IPS-NIHi7 (cell line): Measurements from ENCODE around the gene CRLF1.
A peak's percentile ranks its signal among the peaks of the same experiment; 100 is the strongest.
"Not testable (repeated sequence)": the region's sequence is repeated elsewhere in the genome, so short reads cannot be mapped to it uniquely, and the experiment has no call there.

Source experiments
- DNase-seq: peaks from one replicate; pipeline ENCODE4 v3.0.0; 2012; ENCODE audit warnings: mixed read lengths; ENCODE audit errors: extremely low spot score

The CRLF1 gene

DNA sequence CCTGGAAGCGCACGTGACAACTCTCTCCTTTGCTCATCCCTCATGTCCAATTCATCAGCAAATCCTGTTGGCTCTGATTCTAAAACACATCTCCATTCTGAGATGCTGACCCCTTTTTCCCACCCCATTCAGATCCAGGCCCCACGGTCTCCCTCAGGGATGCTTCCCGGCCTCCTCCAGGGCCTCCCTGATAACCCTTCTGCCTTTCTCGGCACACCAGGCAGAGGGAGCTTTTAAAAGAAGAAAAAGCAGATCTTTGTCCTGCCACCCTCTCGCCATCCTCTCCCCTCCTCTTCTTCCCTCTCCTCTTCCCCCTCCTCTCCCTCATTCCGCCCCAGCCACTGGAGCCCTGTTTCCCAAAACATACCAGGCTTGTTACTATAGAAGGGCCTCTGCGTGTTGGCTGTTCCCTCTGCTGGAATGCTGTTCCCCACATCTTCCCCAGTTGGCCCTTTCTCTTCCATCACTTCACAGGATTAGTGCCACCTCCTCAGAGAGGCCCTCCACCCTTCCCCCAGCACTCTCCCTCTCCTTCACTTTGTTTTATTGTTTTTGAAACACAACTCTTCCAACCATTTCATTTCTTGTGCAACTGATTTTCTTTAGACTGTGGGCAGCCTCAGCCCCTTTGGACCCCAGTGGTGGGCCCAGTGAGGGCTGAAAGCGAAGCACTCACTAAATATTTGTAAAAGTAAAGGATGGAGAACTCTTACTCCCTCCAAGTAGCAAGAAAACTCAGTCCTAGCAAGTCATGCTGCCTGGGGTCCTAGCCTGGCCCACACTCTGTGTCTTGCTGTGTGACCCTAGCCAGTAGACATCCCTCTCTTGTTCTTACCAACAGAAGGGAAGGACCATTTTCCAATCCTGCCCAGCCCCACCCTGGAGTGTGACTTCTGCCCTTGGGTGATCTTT is 2.5 kb upstream of the CRLF1 start:
- DNase-seq: no peak

DNA sequence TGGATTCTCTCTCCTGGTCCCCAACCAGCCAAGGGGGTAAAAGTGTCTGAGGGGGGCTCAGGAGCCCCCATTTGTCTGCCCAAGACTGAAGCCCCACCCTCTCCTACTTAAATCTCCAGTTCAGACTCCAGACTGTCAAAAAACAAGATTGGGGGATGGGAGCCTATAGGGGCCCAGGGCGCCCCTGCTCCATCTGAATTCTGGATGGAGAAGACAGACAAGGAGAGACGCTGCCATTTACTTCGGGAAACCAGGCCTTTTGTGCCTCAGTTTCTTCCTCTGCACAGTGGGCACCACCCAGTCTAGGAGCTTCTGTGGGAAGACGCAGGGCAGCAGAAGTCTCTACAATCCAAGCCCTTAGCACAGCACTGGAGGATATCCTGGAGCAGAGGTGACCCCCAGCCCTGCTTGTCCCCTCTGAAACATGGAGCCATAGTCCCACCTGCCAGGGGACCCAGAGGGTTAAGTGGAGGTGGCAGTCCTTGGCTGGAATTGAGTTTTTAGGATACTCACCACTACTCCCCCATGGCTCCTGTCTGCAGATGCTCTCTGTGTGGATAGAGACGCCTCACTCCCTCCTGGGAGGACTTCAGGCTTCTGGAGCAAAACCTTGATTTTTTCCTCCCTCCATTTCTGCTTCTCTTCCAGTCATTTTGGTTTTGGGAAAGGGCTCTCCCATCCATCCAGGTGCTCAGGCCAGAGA is 1.7 kb upstream of the CRLF1 start:
- DNase-seq: no peak

DNA sequence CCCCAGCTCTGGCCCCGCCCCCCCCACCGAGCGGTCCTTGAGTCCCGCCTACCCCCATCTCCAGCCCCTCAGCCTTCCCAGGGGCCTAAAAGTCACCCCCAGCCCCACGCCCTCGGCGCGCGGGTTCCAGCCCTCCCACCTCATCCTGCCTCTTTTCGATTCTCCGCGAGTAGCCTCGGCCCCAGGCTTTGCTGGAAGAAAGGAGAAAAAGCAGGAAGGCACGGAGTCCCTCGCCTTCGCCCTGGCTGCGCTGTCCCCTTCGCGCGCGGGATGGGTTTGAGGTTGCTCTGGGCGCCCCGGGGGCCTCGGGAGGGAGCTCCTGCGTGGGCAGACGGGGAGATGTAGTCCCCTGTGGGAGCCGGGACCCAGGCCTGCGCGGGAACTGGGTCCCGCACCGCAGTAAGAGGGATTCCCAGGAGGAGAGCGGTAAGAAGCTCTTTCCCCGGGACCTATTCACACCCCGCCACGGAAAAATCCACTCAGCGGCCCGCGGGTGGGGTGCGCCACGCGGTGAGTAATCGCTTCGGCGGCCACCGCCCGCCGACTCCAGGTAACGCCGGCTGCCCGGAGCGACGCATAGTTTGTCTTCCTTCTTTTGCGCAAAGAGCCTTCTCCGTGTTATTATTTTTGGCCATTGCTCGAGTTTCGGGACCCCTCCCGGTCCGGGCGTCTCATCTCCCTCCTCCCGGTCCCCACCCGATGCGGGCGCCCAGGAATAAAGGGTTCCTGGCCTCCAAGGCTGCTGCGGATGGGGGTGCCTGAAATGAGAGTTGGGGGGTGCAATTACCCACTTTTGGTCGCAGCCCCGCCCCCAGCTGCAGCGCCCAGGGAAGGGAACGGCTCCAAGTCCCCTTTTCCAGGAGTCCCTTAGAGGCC is 865 bp upstream of the CRLF1 start:
- DNase-seq: no peak

DNA sequence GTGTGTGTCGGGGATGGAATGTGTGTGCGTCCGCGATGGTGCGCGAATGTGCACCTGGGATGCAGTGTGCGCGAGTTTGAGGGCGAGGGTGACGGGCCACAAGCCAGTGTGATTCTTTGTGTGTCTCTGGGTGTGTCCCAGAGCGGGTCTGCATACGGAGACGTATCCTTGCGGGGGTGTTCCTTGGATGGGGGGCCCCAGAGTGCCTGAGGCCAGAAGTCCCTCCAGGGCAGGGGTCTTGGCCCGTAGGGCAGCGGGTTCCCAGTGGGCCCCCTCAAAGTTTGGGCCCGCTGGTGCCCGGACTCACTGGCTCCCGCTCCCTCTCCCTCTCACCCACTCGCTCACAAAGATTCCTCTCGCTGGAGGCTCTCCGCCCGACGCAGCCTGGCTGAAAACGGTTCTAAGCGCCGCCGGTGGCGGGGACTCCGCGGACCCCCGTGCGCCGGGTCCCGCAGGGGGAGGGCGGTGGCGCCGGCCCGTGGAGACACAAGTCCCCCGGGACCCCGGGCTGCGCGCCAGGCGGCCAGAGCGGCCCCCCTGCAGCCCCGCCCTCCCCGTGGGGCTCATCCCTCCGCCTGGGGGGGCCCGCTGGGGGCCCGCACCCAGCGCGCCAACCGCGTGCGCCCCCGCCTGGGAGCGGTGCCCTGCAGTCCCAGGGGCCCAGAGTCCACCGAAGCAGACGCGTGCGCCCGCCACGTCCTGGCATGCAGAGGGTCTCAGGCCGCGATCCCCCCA is 886 bp downstream of the CRLF1 start:
- no peak for DNase-seq

DNA sequence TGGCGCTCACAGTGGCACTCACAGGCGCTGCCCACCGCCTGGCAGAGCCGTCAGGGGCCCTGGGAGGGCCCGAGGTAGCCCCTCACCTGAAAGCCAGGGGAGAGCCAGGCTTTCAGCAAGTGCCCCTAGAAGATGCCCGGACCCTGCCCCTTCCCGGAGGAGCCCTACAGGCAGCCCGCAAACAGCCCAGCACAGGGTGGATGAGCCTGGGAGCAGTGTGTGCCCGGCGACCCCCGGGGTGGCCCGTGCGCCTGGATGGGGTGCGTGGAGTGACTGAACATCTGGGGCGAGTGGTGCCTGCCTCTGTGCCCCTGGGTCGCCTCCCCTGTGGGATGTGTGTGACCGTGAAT is 1.4 kb downstream of the CRLF1 start:
- no peak for DNase-seq

DNA sequence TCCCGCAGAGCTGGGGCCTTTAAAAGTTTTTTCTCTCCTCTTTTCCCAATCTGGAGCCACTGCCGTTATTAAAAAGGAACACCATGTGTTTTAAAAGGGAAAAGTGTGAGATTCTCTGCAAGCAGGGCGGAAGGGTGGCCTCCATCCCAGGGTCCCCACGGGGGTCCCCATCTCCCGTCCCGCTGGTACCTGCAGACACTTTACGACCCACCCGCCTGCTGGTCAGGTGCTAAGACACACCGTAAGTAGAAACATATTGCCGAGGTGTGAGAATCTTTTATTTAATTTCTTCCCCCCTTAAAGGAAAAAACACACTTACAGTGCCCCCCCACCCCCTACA is 1.8 kb downstream of the CRLF1 start:
- DNase-seq: no peak

DNA sequence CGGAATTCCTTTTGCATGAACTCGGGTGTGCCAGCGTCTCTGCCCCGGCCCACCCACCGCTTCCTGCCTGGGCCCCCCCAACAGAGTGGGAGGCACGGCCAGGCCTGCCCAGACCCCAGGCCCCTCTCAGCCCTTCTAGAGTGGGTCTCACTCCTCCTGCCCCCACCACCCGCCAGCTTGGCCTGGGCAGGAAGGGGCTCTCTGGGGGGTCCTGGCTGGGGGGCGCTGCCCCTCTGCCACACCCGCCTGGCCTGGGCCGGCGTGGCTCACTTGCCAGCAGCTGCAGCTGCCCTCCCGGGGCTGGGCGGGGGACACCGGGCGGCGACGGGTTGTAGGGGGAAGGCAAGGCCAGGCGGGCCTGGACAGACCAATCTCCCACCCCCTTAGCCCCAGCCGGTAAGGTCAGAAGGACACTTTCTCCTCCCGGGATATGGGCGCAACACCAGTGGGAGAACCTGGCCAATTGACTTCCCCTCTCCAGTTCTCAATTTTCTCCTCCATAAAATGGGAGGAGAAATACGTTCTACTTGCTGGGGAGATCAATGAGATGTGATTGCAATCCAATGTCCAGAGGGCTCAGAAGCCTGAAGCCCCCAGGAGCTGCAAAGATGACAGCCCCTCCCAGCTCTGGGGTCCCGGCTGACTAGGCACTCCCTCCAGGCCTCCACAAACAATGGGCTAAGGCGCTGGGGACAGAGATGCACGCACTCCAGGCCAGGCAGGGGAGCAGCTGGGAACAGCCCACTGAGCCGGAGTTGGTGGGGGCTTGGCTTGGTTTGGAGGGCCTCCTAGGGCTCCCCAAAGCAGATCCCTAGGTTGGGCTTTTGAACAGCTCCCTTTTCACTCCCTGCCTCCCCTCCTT is 2.4 kb downstream of the CRLF1 start:
- no peak for DNase-seq

DNA sequence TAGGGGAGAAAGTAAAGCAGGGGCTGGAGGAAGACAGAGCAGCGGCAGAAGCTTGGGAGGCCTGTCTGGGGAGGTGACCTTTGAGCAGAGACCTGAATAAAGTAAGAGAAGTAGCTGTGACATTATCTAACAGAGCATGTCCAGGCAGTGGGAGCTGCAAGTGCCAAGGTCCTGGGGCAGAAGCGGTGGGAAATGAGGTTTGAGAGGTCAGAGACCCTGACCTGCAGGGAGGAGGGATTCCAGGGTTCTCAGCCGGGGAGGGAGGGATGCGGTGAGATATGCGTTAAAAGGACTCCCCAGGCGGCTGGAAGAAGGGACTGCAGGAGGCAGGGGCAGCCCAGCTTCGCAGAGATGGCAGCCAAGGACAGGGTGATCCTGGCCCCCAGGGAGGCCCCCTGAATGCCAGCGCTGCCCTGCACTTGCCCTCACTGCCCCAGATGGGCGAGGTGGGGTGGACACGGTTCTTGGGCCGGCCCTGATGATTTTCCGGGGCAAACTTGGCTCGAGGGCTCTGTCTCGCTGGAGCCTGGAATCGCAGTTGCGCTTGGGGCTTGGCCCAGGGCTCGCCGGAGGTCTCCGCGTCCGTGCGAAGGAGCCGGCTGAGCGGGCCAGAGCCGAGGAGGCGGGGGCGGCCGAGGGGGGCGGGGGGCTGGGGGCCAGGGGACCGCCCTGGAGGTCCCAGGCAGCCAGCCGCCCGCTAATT is 3.2 kb downstream of the CRLF1 start:
- DNase-seq: peak; percentile 63

DNA sequence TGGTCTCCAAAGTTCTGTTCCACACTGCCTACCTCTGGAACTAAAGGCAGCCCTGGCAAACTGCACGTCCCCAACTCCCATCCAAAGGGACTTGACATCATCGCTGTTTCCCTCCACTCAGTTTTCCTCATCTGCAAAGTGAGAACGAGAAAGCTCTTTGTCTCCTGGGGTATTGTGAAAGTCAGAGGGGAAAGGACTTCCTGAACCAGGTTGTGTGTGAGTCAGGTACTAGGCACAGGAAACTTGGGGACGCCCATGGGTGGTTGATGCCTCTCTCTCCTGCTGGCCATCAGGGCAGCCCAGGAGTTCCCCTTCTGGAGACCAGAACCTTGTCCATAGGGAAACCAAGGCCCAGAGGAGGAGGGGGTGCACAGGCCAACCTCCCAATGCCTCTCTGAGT is 4.7 kb downstream of the CRLF1 start:
- DNase-seq: no peak

DNA sequence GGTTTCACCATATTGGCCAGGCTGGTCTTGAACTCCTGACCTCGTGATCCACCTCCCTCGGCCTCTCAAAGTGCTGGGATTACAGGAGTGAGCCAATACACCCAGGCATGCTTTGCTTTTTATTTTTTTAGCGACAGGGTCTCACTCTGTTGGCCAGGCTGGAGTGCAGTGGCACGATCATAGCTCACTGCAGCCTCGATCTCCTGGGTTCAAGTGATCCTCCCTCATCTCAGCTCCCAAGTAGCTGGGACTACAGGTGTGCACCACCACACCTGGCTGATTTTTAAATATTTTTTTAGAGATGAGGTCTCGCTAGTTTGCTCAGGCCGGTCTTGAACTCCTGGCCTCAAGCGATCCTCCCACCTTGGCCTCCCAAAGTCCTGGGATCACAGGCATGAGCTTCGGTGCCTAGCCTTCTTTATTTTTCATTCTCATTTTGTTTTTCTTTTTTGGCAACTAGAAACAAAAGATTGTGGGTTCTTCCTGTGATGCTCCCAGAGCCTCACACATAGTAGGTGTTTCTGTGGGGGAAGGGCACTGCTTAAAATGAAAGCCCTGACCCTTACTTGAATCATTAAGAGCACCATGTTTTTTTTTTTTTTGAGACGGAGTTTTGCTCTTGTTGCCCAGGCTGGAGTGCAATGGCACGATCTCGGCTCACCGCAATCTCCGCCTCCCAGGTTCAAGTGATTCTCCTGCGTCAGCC is 5.8 kb downstream of the CRLF1 start:
- not testable (repeated sequence) for DNase-seq

DNA sequence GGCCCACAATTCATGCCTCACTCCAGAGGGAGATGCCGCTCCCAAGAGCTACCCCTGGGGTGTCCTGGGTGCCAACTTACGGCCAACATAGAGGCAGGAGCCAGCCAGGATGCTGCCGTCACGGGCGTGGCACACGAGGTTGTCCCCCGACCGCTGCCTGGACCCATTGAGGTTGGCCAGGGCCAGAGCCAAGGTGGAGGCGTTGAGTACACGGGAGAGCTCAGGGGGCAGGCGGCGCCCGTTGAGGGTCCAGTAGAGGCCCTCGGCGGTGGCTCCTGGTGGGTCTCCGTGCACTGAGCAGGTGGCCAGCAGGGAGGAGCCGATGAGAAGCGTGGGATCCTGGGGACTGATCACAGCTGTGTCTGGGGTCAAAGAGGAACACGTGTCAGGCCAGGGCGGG is 7.1 kb downstream of the CRLF1 start:
- no peak for DNase-seq

DNA sequence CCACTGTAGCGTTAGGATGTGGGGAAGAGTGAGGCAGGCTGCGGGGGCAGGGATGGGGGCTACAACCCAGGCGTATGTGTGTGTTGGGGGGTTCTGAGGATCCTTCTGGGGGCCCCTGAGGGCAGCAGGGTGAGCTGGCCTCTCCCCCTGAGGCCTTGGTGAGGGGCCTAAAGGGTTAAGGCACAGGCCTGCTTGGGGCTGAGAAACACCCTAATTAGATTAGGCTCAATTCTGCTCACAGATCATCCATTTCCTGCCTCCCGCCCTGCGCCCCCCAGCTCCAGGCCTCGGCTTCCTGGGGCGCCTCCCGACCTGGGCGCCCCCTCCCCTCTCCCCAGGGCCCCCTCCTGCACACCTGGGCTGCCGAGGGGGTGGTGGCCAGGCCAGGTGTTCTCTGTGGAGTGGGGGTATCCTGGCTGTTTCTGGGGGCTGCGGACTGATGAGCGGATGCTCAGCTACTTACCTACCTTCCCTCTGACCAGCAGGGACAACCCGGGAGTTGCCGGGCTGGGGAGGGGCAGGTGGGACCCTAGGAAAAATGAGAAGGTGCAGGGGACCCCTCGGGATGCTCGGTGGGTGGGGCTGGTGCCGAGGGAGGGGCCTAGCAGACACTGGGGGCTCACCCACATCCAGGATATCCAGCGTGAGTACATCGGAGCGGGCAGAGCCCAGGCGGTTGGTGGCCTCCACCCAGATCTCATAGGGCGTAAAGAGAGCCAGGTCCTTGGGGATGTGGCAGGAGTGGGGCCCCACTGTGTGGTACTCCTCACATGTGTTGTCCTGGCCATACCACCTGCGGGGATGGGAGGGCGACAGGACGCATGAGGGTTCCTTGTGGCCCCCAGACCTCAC is 8.6 kb downstream of the CRLF1 start:
- no peak for DNase-seq

DNA sequence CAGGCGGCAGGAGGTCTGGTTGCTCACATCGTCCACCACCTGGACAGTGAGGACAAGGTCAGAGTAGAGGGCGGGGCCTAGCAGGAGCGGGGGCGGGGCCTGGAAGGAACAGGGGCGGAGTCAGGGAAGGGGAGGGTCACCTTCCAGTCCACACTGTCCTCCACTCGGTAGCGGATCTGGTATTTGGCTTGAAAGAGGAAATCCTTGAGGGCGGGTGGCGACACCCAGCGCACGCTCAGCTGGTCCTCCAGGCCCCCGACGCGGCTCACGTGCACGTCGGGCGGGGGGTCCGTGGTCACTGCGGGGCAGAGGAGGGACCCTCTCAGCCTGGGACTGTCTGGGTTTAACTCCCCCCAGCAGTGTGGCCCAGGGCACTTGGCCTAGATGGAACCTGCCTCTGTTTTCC is 9.8 kb downstream of the CRLF1 start:
- DNase-seq: peak; percentile 80

DNA sequence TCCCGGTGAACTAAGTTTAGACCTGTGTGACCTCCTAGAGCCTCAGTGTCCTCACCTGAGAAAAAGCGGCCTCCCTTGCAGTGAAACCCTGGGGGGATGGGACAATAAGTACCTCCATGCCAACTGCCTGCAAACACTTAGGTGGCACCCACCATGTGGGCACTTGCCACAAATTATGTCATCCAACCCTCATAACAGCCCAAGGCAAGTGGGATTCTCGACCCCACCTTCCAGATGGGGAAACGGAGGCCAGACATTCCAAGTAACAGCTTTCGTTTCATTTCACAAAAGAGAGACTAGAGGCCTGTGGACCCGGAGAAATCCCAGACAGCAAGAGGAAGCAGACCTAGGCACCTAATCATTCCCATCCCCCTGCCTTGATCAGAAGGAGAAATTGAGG is 11.1 kb downstream of the CRLF1 start:
- DNase-seq: no peak

DNA sequence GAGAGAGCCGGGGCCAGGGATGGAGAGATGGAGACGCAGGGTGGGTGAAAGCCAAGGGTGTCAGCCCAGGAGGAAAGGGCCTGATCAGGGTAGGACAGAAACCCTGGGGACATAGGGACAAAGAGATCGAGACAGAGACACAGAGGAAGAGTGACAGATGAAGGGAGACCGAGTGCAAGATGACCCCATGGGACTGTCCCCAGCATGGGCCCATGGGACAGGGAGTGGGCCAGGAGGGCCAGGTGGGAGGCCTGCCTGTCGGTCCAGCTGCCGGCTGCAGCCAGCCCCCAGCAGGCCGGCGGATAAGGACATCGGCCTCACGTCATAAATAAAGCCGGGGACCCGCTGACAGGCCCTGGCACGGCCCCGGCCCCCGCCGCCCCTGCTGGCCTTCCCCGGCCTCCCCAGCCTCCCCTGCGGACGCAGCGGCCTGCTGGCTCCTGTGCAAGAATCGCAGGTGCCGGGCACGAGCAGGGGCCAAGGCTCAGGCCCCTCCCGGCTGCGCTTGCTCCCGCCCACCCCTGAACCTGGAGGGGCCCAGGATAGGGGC is 11.7 kb downstream of the CRLF1 start:
- no peak for DNase-seq

DNA sequence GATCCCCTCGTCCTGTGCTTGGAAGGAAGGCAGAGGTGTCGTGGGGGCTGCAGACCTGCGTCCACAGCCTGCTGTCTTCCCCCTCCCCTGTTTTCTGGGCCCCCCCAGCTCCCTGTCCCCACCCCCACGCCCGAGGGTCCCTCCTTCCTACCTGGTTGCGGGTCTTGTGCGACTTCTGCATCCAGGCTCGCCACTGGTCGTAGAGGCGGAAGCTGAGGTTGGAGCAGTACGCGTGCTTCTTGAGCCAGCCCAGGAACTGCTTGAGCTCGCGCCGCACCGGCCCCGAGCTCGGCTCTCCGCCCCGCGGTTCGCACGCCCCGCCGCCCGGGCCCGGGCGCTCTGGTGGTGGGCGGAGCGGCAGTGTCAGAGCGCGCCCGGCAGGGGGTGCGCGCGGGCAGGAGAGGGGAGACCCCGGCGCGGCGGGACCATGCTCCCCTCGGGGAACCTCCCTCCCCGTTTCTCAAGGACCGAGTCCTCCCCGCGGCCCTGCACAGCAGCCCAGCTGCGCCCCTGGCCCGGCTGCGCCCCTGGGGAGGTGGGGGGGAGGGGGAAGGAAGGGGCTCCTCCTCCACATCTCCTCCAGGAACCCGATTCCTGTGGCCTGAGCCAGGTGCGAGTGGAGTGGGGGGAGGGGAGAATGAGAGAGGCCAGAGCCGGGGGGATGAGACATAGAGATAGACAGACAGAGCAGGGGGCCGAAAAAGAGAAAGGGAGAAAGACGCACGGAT is 12.3 kb downstream of the CRLF1 start:
- DNase-seq: peak; percentile 86

DNA sequence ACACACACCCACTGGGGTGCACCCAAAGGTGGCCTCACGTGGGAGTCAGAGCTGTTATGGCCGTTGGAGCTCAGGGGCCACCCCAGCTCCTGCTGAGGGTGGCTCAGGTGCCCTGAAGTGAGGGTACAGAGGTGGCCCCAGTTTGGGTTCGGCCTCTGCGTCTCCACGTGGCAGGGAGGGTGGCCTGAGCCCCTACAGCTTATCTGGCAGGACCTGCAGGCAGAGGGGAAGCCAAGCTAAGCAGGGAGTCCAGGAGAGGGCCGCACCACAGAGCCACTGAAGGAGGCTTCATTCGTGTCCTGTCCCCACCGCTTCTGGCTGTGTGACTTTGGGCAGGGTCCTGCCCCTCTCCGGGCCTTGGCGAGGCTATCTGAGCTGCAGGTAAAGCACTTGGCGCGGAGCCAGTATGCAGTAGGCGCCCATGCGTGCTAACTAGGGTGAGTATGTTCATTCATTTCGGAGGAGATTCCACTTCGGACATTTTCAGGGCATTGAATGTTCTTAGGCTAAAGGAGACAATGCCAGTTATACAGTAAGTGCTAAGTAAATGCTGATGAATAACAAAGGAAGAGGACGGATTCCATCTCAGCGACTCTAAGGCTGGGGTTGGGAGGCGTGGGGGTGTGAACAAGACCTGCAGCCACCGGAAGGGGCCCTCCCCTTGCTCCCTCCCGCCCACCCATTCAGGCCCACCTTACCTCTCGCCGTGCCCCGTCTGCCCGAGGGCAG is 13.1 kb downstream of the CRLF1 start:
- peak; percentile 56 for DNase-seq
